ENCODE results near the gene RAMP3.
"Not testable (repeated sequence)": the region's sequence is repeated elsewhere in the genome, so short reads cannot be mapped to it uniquely, and the experiment has no call there.

RAMP3 gene, protein sequence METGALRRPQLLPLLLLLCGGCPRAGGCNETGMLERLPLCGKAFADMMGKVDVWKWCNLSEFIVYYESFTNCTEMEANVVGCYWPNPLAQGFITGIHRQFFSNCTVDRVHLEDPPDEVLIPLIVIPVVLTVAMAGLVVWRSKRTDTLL

GRCh38 chr7:45157653-45158401, at the start of gene RAMP3:
Gene RAMP3, plus strand, starts transcription at chr7:45157791. Its CDS starts 38 bp downstream, at chr7:45157829.
- Histone ChIP-seq H3K4me3 (ENCODE audit: low read length) (peak within 1 kb of the TSS; percentile 48; the same call in 1 of the 2 replicates), H3K27ac (ENCODE audit: low read length) (no peak within 1 kb of the TSS), H3K36me3 (ENCODE audit: control insufficient read depth, insufficient read depth, low read length) (no peaks in the 10 kb centered on the region), H3K9me3 (ENCODE audit: control insufficient read depth, insufficient read depth, low read length) (no peaks in the 10 kb centered on the region), H3K4me1 (ENCODE audit: control insufficient read depth, insufficient read depth, low read length) (peaks cover 2% of the 10 kb centered on the region; the same call in 1 of the 2 replicates), H3K27me3 (ENCODE audit: control insufficient read depth, insufficient read depth, low read length) (peaks cover 8% of the 10 kb centered on the region; the same call in 1 of the 2 replicates)
- WGBS (ENCODE audit: insufficient coverage, insufficient read length), result no CpG with 5 or more reads among the region's 56 CpGs
- no peak for DNase-seq (ENCODE audit: low read depth, low spot score)

GRCh38 chr7:45108863-45109262, 48.7 kb upstream of the RAMP3 start:
- WGBS (ENCODE audit: insufficient coverage, insufficient read length), result no CpG with 5 or more reads among the region's 8 CpGs
- no peak overlapping the region for H3K27ac ChIP-seq (ENCODE audit: low read length)

GRCh38 chr7:45111298-45112223, 46.0 kb upstream of the RAMP3 start, which contains the start of gene TBRG4:
Gene TBRG4, minus strand, starts transcription at chr7:45111697. Its CDS starts 2,460 bp downstream, at chr7:45109237.
- Histone ChIP-seq H3K36me3 (ENCODE audit: control insufficient read depth, insufficient read depth, low read length) (peaks cover 18% of the 10 kb centered on the region), H3K27ac (ENCODE audit: low read length) (no peak within 1 kb of the TSS), H3K27me3 (ENCODE audit: control insufficient read depth, insufficient read depth, low read length) (no peaks in the 10 kb centered on the region), H3K4me3 (ENCODE audit: low read length) (peak within 1 kb of the TSS; percentile 100), H3K4me1 (ENCODE audit: control insufficient read depth, insufficient read depth, low read length) (peaks cover 1% of the 10 kb centered on the region; the same call in 1 of the 2 replicates), H3K9me3 (ENCODE audit: control insufficient read depth, insufficient read depth, low read length) (no peaks in the 10 kb centered on the region)
- WGBS (ENCODE audit: insufficient coverage, insufficient read length), result no CpG with 5 or more reads among the region's 64 CpGs
- DNase-seq (ENCODE audit: low read depth, low spot score), result peak; percentile 91

More at GRCh38 chr7:45108863-45109262, 48.7 kb upstream of the RAMP3 start:
- H3K27me3 ChIP-seq (ENCODE audit: control insufficient read depth, insufficient read depth, low read length), result no peaks in the 10 kb centered on the region
- peaks cover 1% of the 10 kb centered on the region; the same call in 1 of the 2 replicates for H3K4me1 ChIP-seq (ENCODE audit: control insufficient read depth, insufficient read depth, low read length)
- H3K36me3 ChIP-seq (ENCODE audit: control insufficient read depth, insufficient read depth, low read length), result peaks cover 44% of the 10 kb centered on the region
- no peak for DNase-seq (ENCODE audit: low read depth, low spot score)
- H3K9me3 ChIP-seq (ENCODE audit: control insufficient read depth, insufficient read depth, low read length), result no peaks in the 10 kb centered on the region
- no peak overlapping the region for H3K4me3 ChIP-seq (ENCODE audit: low read length)

DNA sequence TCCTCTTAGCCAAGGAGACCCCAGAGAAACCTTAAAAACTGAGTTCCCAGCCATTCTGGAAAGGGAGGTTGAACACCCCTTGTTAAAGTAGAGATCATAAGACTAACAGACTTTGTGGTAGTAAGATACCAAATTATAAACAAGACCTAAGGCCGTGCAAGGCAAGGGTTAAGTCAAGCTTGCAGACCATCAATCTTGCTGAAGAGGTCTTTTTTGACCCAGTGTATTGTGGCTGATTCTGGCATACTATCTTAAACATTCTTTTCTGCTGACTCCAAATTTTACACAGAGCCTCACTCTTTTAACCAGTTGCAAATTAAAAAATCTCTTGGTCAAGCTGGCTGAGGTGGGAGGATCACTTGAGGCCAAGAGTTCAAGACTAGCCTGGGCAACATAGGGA, 44.9 kb upstream of the RAMP3 start:
- Histone ChIP-seq H3K27me3 (ENCODE audit: control insufficient read depth, insufficient read depth, low read length) (no peaks in the 10 kb centered on the region), H3K36me3 (ENCODE audit: control insufficient read depth, insufficient read depth, low read length) (peaks cover 10% of the 10 kb centered on the region), H3K27ac (ENCODE audit: low read length) (no peak overlapping the region), H3K4me1 (ENCODE audit: control insufficient read depth, insufficient read depth, low read length) (peaks cover 1% of the 10 kb centered on the region; the same call in 1 of the 2 replicates), H3K4me3 (ENCODE audit: low read length) (no peak overlapping the region), H3K9me3 (ENCODE audit: control insufficient read depth, insufficient read depth, low read length) (no peaks in the 10 kb centered on the region)
- no CpG with 5 or more reads among the region's 1 CpG for WGBS (ENCODE audit: insufficient coverage, insufficient read length)
- no peak for DNase-seq (ENCODE audit: low read depth, low spot score)

DNA sequence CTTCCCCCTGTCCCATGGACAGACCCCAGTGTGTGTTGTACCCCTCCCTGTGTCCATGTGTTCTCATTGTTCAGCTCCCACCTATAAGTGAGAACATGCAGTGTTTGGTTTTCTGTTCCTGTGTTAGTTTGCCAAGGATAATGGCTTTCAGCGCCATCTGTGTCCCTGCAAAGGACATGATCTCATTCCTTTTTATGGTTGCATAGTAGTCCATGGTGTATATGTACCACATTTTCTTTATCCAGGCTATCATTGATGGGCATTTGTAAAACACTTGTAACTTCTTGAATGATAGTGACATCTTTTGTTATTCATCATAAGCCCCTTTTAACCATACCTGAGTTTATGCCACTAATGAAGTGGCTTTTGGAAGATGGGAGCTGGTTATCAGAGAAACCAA, 43.3 kb upstream of the RAMP3 start:
- not testable (repeated sequence) for H3K4me3 ChIP-seq (ENCODE audit: low read length); H3K9me3 ChIP-seq (ENCODE audit: control insufficient read depth, insufficient read depth, low read length); DNase-seq (ENCODE audit: low read depth, low spot score); H3K27ac ChIP-seq (ENCODE audit: low read length); H3K4me1 ChIP-seq (ENCODE audit: control insufficient read depth, insufficient read depth, low read length); H3K27me3 ChIP-seq (ENCODE audit: control insufficient read depth, insufficient read depth, low read length); H3K36me3 ChIP-seq (ENCODE audit: control insufficient read depth, insufficient read depth, low read length)
- no CpG with 5 or more reads among the region's 1 CpG for WGBS (ENCODE audit: insufficient coverage, insufficient read length)

GRCh38 chr7:45114926-45115325, 42.7 kb upstream of the RAMP3 start:
- H3K4me1 ChIP-seq (ENCODE audit: control insufficient read depth, insufficient read depth, low read length), result peaks cover 1% of the 10 kb centered on the region; the same call in 1 of the 2 replicates
- no peak for DNase-seq (ENCODE audit: low read depth, low spot score)
- H3K27ac ChIP-seq (ENCODE audit: low read length), result no peak overlapping the region
- H3K4me3 ChIP-seq (ENCODE audit: low read length), result no peak overlapping the region
- peaks cover 2% of the 10 kb centered on the region; the same call in 1 of the 2 replicates for H3K36me3 ChIP-seq (ENCODE audit: control insufficient read depth, insufficient read depth, low read length)
- no peaks in the 10 kb centered on the region for H3K27me3 ChIP-seq (ENCODE audit: control insufficient read depth, insufficient read depth, low read length)
- no peaks in the 10 kb centered on the region for H3K9me3 ChIP-seq (ENCODE audit: control insufficient read depth, insufficient read depth, low read length)

DNA sequence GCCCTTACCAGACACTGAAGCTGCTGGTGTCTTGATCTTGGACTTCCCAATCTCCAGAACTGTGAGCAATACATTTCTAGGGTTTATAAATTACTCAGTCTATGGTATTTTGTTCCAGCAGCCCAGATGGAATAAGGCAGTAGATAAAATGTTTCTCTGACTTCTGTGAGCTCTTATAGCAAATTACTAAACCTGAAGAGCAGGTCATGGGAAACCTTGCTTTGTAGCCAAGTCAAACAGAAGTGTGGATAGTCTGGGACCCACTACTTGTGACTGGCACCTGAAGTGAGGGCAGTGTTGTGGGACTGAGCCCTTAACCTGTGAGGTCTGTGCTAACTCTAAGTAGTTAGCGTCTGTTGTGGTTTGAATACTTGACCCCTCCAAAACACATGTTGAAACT, 41.5 kb upstream of the RAMP3 start:
- no peak for DNase-seq (ENCODE audit: low read depth, low spot score)
- Histone ChIP-seq H3K27ac (ENCODE audit: low read length) (no peak overlapping the region), H3K4me1 (ENCODE audit: control insufficient read depth, insufficient read depth, low read length) (peaks cover 1% of the 10 kb centered on the region; the same call in 1 of the 2 replicates), H3K9me3 (ENCODE audit: control insufficient read depth, insufficient read depth, low read length) (no peaks in the 10 kb centered on the region), H3K4me3 (ENCODE audit: low read length) (no peak overlapping the region), H3K36me3 (ENCODE audit: control insufficient read depth, insufficient read depth, low read length) (peaks cover 2% of the 10 kb centered on the region; the same call in 1 of the 2 replicates), H3K27me3 (ENCODE audit: control insufficient read depth, insufficient read depth, low read length) (no peaks in the 10 kb centered on the region)
- WGBS (ENCODE audit: insufficient coverage, insufficient read length), result no CpG with 5 or more reads among the region's 1 CpG

DNA sequence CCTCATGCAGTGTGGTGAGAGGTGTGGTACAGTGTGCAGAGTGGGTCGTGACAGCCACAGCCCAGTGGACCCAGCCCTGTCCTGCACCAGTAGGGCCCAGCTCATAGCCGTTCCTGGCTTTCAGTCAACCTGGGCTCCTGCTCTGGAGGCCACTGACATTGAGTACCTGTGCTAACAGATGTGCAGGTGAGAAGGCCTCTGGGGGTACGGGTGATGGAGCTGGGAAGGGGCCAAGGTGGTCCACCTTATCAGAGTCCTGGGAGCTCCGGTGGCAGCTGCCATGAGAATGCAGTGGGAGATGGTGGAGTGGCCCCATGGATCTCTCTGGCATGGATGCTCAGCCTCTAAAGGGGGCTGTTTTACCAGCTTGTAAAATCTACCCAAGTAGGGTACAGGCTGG, 40.0 kb upstream of the RAMP3 start:
- WGBS (ENCODE audit: insufficient coverage, insufficient read length), result no CpG with 5 or more reads among the region's 4 CpGs
- Histone ChIP-seq H3K9me3 (ENCODE audit: control insufficient read depth, insufficient read depth, low read length) (no peaks in the 10 kb centered on the region), H3K27me3 (ENCODE audit: control insufficient read depth, insufficient read depth, low read length) (no peaks in the 10 kb centered on the region)

GRCh38 chr7:45118292-45118691, 39.3 kb upstream of the RAMP3 start:
- H3K27ac ChIP-seq (ENCODE audit: low read length), result no peak overlapping the region
- no peak for DNase-seq (ENCODE audit: low read depth, low spot score)
- H3K9me3 ChIP-seq (ENCODE audit: control insufficient read depth, insufficient read depth, low read length), result no peaks in the 10 kb centered on the region
- H3K36me3 ChIP-seq (ENCODE audit: control insufficient read depth, insufficient read depth, low read length), result no peaks in the 10 kb centered on the region
- H3K4me3 ChIP-seq (ENCODE audit: low read length), result no peak overlapping the region
- H3K27me3 ChIP-seq (ENCODE audit: control insufficient read depth, insufficient read depth, low read length), result no peaks in the 10 kb centered on the region
- H3K4me1 ChIP-seq (ENCODE audit: control insufficient read depth, insufficient read depth, low read length), result no peaks in the 10 kb centered on the region
- WGBS (ENCODE audit: insufficient coverage, insufficient read length), result no CpG with 5 or more reads among the region's 4 CpGs

More for the DNA sequence above, 40.0 kb upstream of the RAMP3 start:
- no peak for DNase-seq (ENCODE audit: low read depth, low spot score)
- H3K36me3 ChIP-seq (ENCODE audit: control insufficient read depth, insufficient read depth, low read length), result no peaks in the 10 kb centered on the region
- no peaks in the 10 kb centered on the region for H3K4me1 ChIP-seq (ENCODE audit: control insufficient read depth, insufficient read depth, low read length)
- H3K27ac ChIP-seq (ENCODE audit: low read length), result no peak overlapping the region
- no peak overlapping the region for H3K4me3 ChIP-seq (ENCODE audit: low read length)

DNA sequence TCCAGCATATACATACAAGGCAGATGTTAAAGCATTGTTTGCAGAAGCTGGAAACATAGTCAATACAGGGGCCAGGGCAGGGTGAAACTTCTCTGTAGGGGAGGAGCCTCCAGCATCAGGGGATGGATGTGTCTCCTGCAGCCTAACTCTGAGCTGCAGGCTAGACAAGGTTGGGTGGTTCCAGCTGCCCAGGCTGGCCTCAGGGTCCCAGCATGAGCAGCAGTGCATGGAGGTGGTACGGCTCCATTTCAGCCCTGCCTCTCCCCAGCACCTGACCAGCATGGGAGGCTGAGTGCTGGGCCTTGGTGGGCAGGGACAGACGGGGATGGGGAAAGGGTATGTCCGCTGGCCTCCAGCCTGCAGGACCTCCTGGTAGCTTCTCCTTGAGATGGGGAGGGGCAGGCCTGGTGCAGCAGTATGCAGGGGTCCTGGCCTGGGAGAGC, 38.7 kb upstream of the RAMP3 start:
- Histone ChIP-seq H3K27ac (ENCODE audit: low read length) (no peak overlapping the region), H3K27me3 (ENCODE audit: control insufficient read depth, insufficient read depth, low read length) (no peaks in the 10 kb centered on the region), H3K9me3 (ENCODE audit: control insufficient read depth, insufficient read depth, low read length) (no peaks in the 10 kb centered on the region), H3K36me3 (ENCODE audit: control insufficient read depth, insufficient read depth, low read length) (no peaks in the 10 kb centered on the region), H3K4me3 (ENCODE audit: low read length) (no peak overlapping the region), H3K4me1 (ENCODE audit: control insufficient read depth, insufficient read depth, low read length) (0 out of 2 replicates have a peak, but pooled peaks cover 3% of the 10 kb centered on the region)
- WGBS (ENCODE audit: insufficient coverage, insufficient read length), result no CpG with 5 or more reads among the region's 3 CpGs
- DNase-seq (ENCODE audit: low read depth, low spot score), result no peak

Data from iPS DF 6.9 (cell line).